Activated T-cell treated with anti-CD3 and anti-CD28 coated beads, Interleukin-2, amount 50 U/mL, for 24 hours (primary cell): Measurements from ENCODE around the gene ADAT3.

Experiments
- DNase-seq: peaks from one replicate; pipeline ENCODE4 v3.0.0-alpha.2; 2020
- H3K27ac Mint-ChIP-seq: 2 replicates; pipeline ENCODE4 v1.8.0; 2020; ENCODE audit warnings: mild to moderate bottlenecking, mixed read lengths
- H3K27me3 Mint-ChIP-seq: 2 replicates; pipeline ENCODE4 v1.8.0; 2020; ENCODE audit warnings: mixed read lengths
- H3K36me3 Mint-ChIP-seq: 2 replicates; pipeline ENCODE4 v1.8.0; 2020; ENCODE audit warnings: low read depth, mixed read lengths
- H3K4me1 Mint-ChIP-seq: 2 replicates; pipeline ENCODE4 v1.8.0; 2020; ENCODE audit warnings: low read depth, mixed read lengths
- H3K4me3 Mint-ChIP-seq: 2 replicates; pipeline ENCODE4 v1.8.0; 2020; ENCODE audit warnings: mild to moderate bottlenecking, moderate library complexity, mixed read lengths
- H3K9me3 Mint-ChIP-seq: 2 replicates; pipeline ENCODE4 v1.8.0; 2020; ENCODE audit warnings: mixed read lengths

ADAT3 gene

DNA sequence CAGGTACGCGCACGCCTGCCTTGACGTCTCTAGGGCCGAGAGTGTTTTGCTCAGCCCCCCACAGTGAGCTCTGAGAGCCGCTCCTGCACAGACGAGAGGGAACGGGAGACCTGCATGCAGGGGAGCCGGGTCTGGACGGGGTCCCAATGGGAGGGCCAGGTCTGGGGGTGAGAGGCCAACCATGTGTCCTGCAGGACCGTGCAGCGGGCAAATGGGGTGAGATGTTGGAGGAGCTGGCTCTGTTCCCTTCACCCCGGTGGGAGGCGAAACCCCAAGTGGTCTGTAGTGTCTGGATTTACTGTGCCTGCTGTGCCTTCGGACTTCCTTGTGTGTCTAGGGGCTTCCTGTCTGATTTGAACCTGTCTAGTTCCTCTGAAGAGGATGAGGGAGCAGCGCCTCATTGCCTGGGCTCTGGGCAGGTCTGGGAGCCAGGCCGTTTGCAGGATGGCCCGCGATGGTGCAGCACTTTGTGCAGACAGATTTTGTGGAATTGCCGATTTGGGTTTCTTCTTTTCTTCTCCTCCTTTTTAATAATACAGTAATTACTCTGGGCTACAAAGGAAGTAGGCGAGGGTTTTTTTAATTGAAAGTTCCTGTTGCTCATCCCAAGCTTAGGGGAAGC, 37.8 kb downstream of the ADAT3 start:
- peaks cover 42% of the 10 kb centered on the region for H3K4me1 Mint-ChIP-seq
- no peaks in the 10 kb centered on the region for H3K9me3 Mint-ChIP-seq
- DNase-seq = no peak
- H3K4me3 Mint-ChIP-seq = peak overlapping the region; percentile 94
- peaks cover 17% of the 10 kb centered on the region for H3K36me3 Mint-ChIP-seq
- no peaks in the 10 kb centered on the region for H3K27me3 Mint-ChIP-seq
- H3K27ac Mint-ChIP-seq = peak overlapping the region; percentile 91

DNA sequence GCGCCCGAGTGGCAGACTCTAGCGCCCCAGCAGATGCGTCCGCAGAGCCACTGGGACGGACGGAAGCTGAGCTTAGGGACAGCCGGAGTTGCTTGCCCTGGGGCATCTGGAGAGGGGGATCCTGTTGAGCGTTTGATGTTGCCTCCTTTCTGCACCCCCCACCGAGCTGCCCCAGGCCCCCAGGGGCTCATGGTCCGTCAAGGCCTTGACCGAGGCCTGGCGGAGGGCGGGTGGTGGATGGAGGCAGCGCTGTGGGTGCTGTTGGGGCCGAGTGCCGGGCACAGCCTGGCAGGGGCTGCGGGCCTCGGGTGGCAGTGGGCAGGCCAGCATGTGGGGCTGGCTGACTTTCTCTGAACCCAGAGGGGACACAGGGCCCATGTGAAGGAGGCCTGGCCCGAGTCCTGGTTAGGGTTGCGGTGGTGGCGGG, 38.5 kb downstream of the ADAT3 start:
- Mint-ChIP-seq H3K4me3 (peak overlapping the region; percentile 94), H3K27me3 (no peaks in the 10 kb centered on the region), H3K9me3 (no peaks in the 10 kb centered on the region), H3K36me3 (peaks cover 17% of the 10 kb centered on the region), H3K4me1 (peaks cover 45% of the 10 kb centered on the region), H3K27ac (peak overlapping the region; percentile 91)
- DNase-seq = no peak

GRCh38 chr19:1944088-1944915, 39.1 kb downstream of the ADAT3 start:
- Mint-ChIP-seq H3K36me3 (peaks cover 20% of the 10 kb centered on the region), H3K4me3 (peak overlapping the region; percentile 53), H3K27ac (peak overlapping the region; percentile 64), H3K4me1 (peaks cover 51% of the 10 kb centered on the region), H3K27me3 (no peaks in the 10 kb centered on the region), H3K9me3 (no peaks in the 10 kb centered on the region)
- no peak for DNase-seq

- Mint-ChIP-seq H3K9me3 (no peaks in the 10 kb centered on the region), H3K4me3 (no peak overlapping the region), H3K27me3 (no peaks in the 10 kb centered on the region), H3K4me1 (peaks cover 46% of the 10 kb centered on the region), H3K27ac (peak overlapping the region; percentile 37), H3K36me3 (peaks cover 24% of the 10 kb centered on the region)
- DNase-seq = no peak
Measured at GRCh38 chr19:1944916-1945561, 39.8 kb downstream of the ADAT3 start.

- Mint-ChIP-seq H3K4me1 (peaks cover 49% of the 10 kb centered on the region), H3K4me3 (no peak overlapping the region), H3K9me3 (no peaks in the 10 kb centered on the region), H3K27ac (peak overlapping the region; percentile 82), H3K27me3 (no peaks in the 10 kb centered on the region), H3K36me3 (peaks cover 31% of the 10 kb centered on the region)
- peak; percentile 50 for DNase-seq
Measured at GRCh38 chr19:1945899-1946298, 40.7 kb downstream of the ADAT3 start.

DNA sequence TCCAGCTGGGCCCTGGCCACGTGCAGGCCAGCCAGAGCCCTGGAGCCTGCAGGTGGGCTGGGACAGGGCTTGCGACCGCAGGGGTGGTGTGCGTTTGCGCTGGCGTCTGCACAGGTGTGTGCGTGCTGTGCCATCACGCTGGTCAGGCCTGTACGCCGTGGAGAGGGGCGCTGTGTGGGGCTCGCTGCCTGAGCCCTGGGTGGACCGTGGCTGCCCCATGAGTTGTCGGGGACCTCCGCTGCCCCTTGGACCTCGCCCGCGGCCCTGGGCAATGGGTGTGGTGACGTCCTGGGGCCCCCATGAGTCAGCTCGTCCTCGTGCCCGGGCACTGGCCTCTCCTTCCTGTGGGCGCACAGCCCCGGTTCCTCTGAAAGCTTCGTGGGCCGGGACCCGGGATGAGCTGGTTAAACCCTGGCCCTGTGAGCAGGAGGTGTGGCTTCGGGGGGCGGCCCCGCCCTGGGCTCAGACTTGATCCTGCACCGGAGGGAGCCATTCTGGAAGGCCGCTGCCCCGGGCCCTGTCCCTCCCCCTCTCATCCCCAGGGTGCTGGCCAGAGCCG, 42.5 kb downstream of the ADAT3 start:
- H3K4me1 Mint-ChIP-seq = peaks cover 51% of the 10 kb centered on the region
- H3K27me3 Mint-ChIP-seq = no peaks in the 10 kb centered on the region
- DNase-seq = no peak
- no peak overlapping the region for H3K27ac Mint-ChIP-seq
- no peak overlapping the region for H3K4me3 Mint-ChIP-seq
- H3K36me3 Mint-ChIP-seq = peaks cover 37% of the 10 kb centered on the region
- no peaks in the 10 kb centered on the region for H3K9me3 Mint-ChIP-seq

DNA sequence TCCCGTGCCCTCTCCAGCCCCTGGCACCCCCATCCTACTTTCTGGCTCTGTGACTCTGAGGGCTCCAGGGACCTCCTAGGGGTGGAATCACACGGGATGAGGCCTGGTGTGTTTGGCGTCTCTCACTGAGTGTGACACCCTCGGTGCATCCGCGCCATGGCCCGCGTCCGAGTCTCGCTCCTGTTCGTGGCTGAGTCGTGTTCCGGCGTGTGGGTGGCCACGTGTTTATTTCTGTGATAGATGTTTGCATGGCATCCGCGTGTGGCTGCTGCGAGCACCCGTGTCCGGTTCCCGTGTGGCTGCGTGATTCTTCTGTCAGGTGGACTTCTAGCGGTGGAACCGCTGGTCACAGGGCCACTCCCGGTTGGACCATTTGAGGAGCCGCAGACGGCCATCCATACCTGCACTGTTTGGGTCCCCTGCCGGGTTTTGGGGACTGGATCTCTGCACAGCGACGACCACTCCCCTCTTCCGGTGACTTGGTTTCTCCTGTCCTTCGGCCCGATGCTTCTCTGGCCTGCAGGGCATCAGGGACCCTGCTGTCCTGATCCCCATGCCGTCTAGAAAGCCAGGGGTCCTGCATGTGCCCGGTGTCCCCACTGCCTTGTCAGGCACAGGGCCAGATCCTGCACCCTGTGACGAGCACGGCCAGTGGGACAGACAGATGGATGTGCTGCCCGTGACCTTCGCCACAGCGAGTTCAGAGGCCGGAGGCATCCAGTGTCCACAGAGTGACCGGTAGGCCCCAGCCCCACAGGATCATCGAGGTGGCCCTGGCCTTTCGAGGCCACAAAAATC, 44.3 kb downstream of the ADAT3 start:
- Mint-ChIP-seq H3K4me1 (peaks cover 35% of the 10 kb centered on the region), H3K4me3 (no peak overlapping the region), H3K27me3 (no peaks in the 10 kb centered on the region), H3K9me3 (no peaks in the 10 kb centered on the region), H3K36me3 (peaks cover 33% of the 10 kb centered on the region), H3K27ac (no peak overlapping the region)
- no peak for DNase-seq

DNA sequence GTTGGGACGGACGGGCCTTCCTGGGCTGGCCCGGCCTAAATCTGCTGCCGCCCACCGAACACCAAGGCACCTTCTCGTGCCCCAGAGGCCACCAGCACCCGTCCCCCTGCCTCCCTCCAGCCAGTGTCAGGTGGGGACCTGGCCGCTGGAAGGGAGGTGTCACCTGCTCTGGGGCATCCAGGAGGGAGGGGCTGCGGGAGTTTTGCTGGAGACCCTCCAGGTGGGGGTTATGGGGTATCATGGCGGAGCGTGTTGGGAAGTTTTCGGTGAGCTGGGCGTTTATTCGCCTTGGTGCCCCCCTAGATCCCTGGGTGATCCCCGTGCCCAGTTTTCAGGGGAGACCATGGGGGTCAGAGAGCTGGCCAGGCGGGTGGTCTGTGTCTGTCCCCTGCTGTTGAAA, 45.4 kb downstream of the ADAT3 start:
- Mint-ChIP-seq H3K27me3 (no peaks in the 10 kb centered on the region), H3K9me3 (no peaks in the 10 kb centered on the region), H3K4me3 (no peak overlapping the region), H3K27ac (peak overlapping the region; percentile 40), H3K36me3 (peaks cover 33% of the 10 kb centered on the region), H3K4me1 (peaks cover 30% of the 10 kb centered on the region)
- DNase-seq = no peak

- H3K9me3 Mint-ChIP-seq = no peaks in the 10 kb centered on the region
- H3K27ac Mint-ChIP-seq = no peak overlapping the region
- no peak overlapping the region for H3K4me3 Mint-ChIP-seq
- peaks cover 27% of the 10 kb centered on the region for H3K4me1 Mint-ChIP-seq
- H3K27me3 Mint-ChIP-seq = no peaks in the 10 kb centered on the region
- DNase-seq = no peak
- peaks cover 32% of the 10 kb centered on the region for H3K36me3 Mint-ChIP-seq
Measured at GRCh38 chr19:1952635-1953034, 47.4 kb downstream of the ADAT3 start.

DNA sequence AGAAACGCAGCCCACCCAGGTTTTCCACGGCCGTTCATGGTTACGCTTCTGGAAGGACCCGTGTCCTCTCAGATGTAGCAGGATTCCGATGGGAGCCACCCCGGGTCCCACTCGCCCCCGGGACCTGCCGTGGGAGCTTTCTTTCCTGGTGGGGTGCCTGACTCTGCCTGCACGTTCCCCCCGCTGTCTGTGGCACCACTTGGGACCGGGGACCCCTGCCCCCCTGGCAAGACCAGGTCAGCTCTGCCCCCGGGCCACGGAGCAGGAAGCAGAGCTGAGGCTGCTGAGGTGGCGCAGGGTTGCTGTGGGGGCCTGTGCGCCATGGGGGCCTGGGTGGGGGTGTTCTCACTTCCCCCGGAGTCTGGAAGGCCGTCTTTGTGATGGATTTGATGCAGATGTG, 47.8 kb downstream of the ADAT3 start:
- Mint-ChIP-seq H3K36me3 (peaks cover 32% of the 10 kb centered on the region), H3K27ac (no peak overlapping the region), H3K9me3 (no peaks in the 10 kb centered on the region), H3K27me3 (no peaks in the 10 kb centered on the region), H3K4me3 (no peak overlapping the region), H3K4me1 (peaks cover 27% of the 10 kb centered on the region)
- no peak for DNase-seq

DNA sequence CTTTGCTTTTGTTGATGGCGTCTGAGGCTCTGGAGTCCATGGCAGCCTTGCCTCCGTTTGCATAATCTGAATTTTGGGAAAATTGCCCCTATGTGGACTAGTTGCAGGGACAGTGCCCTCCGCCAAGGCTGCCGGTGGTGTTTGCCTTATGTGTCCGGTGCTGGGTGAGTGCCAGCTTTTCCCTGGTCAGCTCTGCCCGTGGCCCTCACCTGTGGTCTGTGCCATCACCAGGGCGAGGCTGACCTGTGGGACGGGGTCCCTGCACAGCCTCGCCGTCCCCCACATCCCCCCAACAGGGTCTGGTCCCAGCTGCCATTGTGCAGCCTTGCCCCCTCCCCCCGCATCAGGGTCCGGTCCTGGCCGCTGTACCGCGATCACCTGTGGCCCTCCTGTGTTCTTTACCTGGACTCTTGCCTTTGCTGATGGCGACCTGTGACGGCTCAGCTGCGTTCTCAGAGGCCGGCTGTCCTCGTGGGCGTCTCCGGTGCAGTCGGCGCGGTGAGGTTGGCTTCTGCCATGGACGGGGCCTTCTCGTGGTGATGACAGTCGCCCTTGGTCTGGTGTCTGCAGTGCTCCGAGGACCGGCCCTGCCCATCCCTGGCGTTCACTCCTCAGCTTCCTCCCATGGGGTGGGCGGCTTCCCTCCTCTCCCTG, 48.4 kb downstream of the ADAT3 start:
- Mint-ChIP-seq H3K4me1 (peaks cover 25% of the 10 kb centered on the region), H3K4me3 (no peak overlapping the region), H3K27ac (no peak overlapping the region), H3K36me3 (peaks cover 32% of the 10 kb centered on the region), H3K27me3 (no peaks in the 10 kb centered on the region), H3K9me3 (no peaks in the 10 kb centered on the region)
- no peak for DNase-seq

- H3K36me3 Mint-ChIP-seq = peaks cover 30% of the 10 kb centered on the region
- DNase-seq = no peak
- no peak overlapping the region for H3K4me3 Mint-ChIP-seq
- H3K27me3 Mint-ChIP-seq = no peaks in the 10 kb centered on the region
- peaks cover 19% of the 10 kb centered on the region for H3K4me1 Mint-ChIP-seq
- no peaks in the 10 kb centered on the region for H3K9me3 Mint-ChIP-seq
- no peak overlapping the region for H3K27ac Mint-ChIP-seq
Measured at GRCh38 chr19:1954532-1954933, 49.3 kb downstream of the ADAT3 start.

- Mint-ChIP-seq H3K9me3 (no peaks in the 10 kb centered on the region), H3K4me3 (no peak overlapping the region), H3K27ac (no peak overlapping the region), H3K27me3 (no peaks in the 10 kb centered on the region), H3K4me1 (peaks cover 18% of the 10 kb centered on the region), H3K36me3 (peaks cover 24% of the 10 kb centered on the region)
- DNase-seq = no peak
Measured at GRCh38 chr19:1955171-1956121, 50.2 kb downstream of the ADAT3 start.
